Fibroblast of gingiva (primary cell): ENCODE data around the gene PARP3.

Experiments used
- DNase-seq: peaks from one replicate; pipeline ENCODE4 v3.0.0-alpha.2; 2011; ENCODE audit warnings: low read depth

PARP3 gene

GRCh38 chr3:51966922-51967383 lies 24.8 kb downstream of the PARP3 start:
- DNase-seq: no peak

- DNase-seq: peak; percentile 47
Observed at GRCh38 chr3:51967384-51968169, 25.4 kb downstream of the PARP3 start, which contains the start of gene PCBP4. PCBP4 (minus strand) TSS chr3:51967454; CDS start chr3:51961240, 6,214 bp downstream.

- DNase-seq: no peak
Observed at GRCh38 chr3:51968170-51968775, 26.1 kb downstream of the PARP3 start.

GRCh38 chr3:51968883-51969678 lies 26.9 kb downstream of the PARP3 start:
- no peak for DNase-seq

- DNase-seq: no peak
Observed at GRCh38 chr3:51969841-51970240, 27.7 kb downstream of the PARP3 start.

- no peak for DNase-seq
Observed at GRCh38 chr3:51970606-51971300, 28.6 kb downstream of the PARP3 start.

GRCh38 chr3:51971350-51971749 lies 29.2 kb downstream of the PARP3 start:
- no peak for DNase-seq

GRCh38 chr3:51974277-51974962 lies 32.3 kb downstream of the PARP3 start:
- DNase-seq: no peak

GRCh38 chr3:51974963-51975851 lies 33.0 kb downstream of the PARP3 start, which contains the start of gene ABHD14A:
ABHD14A (plus strand) TSS chr3:51975064; CDS start chr3:51975136, 72 bp downstream.
- peak; percentile 63 for DNase-seq

GRCh38 chr3:51975852-51976549 lies 33.8 kb downstream of the PARP3 start:
- DNase-seq: peak; percentile 58

- DNase-seq: no peak
Observed at GRCh38 chr3:51977446-51978142, 35.4 kb downstream of the PARP3 start.

- no peak for DNase-seq
Observed at GRCh38 chr3:51978143-51978502, 36.0 kb downstream of the PARP3 start.

- DNase-seq: no peak
Observed at GRCh38 chr3:51980253-51980652, 38.1 kb downstream of the PARP3 start.

- DNase-seq: no peak
Observed at GRCh38 chr3:51982352-51982837, 40.2 kb downstream of the PARP3 start.

GRCh38 chr3:51982838-51983577 lies 40.8 kb downstream of the PARP3 start, which contains the start of gene ACY1:
ACY1 (plus strand) TSS chr3:51983535; CDS start chr3:51984065, 530 bp downstream.
- DNase-seq: peak; percentile 92

- DNase-seq: no peak
Observed at GRCh38 chr3:51983578-51984268, 41.6 kb downstream of the PARP3 start.

GRCh38 chr3:51984269-51984647 lies 42.1 kb downstream of the PARP3 start:
- DNase-seq: no peak
